Adipocyte (in vitro differentiated cells): ENCODE results near the gene DPP3.

Source experiments
- DNase-seq: peaks from one replicate; pipeline ENCODE4 v3.0.0-alpha.2; 2015; ENCODE audit warnings: low read depth
- H3K27me3 ChIP-seq: replicated peaks from 2 replicates; pipeline ENCODE4 v1.7.0; 2013; ENCODE audit warnings: mild to moderate bottlenecking, low read length, moderate library complexity; ENCODE audit not compliant: control insufficient read depth, insufficient read depth
- H3K36me3 ChIP-seq: 2 replicates; pipeline ENCODE4 v1.7.0; 2013; ENCODE audit warnings: low read length, mild to moderate bottlenecking, moderate library complexity; ENCODE audit not compliant: control insufficient read depth, insufficient read depth, severe bottlenecking
- H3K4me1 ChIP-seq: 2 replicates; pipeline ENCODE4 v1.7.0; 2013; ENCODE audit warnings: mild to moderate bottlenecking, low read length, moderate library complexity; ENCODE audit not compliant: control insufficient read depth, insufficient read depth
- H3K4me3 ChIP-seq: 2 replicates; pipeline ENCODE4 v1.7.0; 2013; ENCODE audit warnings: mild to moderate bottlenecking, low read length, moderate library complexity
- H3K9ac ChIP-seq: 2 replicates; pipeline ENCODE4 v1.7.0; 2013; ENCODE audit warnings: mild to moderate bottlenecking, low read length, moderate library complexity
- H3K9me3 ChIP-seq: 2 replicates; pipeline ENCODE4 v1.7.0; 2013; ENCODE audit warnings: mild to moderate bottlenecking, low read length, moderate library complexity; ENCODE audit not compliant: control insufficient read depth

Gene DPP3

GRCh38 chr11:66473608-66474515, 6.4 kb upstream of the DPP3 start:
- Histone ChIP-seq H3K4me1 (peaks cover 4% of the 10 kb centered on the region), H3K27me3 (no peaks in the 10 kb centered on the region), H3K4me3 (no peak overlapping the region), H3K36me3 (peaks cover 13% of the 10 kb centered on the region), H3K9ac (no peak overlapping the region), H3K9me3 (no peaks in the 10 kb centered on the region)
- no peak for DNase-seq

GRCh38 chr11:66475349-66476172, 4.7 kb upstream of the DPP3 start:
- Histone ChIP-seq H3K4me1 (peaks cover 12% of the 10 kb centered on the region), H3K9ac (no peak overlapping the region), H3K9me3 (no peaks in the 10 kb centered on the region), H3K27me3 (no peaks in the 10 kb centered on the region), H3K36me3 (peaks cover 13% of the 10 kb centered on the region), H3K4me3 (no peak overlapping the region)
- DNase-seq, result no peak

DNA sequence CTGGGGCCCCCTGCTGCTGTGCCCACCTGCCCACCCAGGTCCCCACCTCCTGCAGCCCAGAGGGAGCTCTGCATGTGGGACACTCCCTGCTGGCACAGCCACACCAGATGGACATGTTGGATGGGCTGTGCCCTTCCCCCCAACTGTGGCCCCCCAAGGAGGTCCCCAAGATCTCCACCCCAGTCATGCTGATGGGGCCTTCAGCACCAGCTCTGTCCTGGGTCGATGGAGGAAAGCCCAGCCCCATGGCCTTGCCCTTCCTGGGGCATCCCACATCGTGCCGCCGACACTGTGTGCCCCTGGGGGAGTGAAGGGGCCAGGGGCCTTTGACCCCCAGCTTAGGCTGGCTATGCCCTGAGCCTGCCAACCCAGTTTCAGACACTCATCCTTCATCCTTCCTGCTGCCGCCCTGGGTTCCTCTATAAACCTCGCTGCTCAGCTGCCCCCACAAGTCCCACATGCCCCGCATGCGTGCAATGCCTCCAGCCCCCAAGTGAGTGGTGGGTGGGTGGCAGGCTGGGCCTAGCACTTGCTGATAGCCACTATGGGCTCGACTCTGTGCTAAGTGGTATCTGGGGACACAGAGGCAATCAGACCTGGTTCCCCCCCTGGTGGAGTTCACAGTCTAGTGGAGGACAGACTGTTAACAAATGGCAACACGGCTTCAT, 3.9 kb upstream of the DPP3 start:
- DNase-seq, result no peak
- peaks cover 19% of the 10 kb centered on the region for H3K4me1 ChIP-seq
- H3K36me3 ChIP-seq, result peaks cover 13% of the 10 kb centered on the region
- no peaks in the 10 kb centered on the region for H3K9me3 ChIP-seq
- no peak overlapping the region for H3K9ac ChIP-seq
- H3K4me3 ChIP-seq, result no peak overlapping the region
- no peaks in the 10 kb centered on the region for H3K27me3 ChIP-seq

- no peaks in the 10 kb centered on the region for H3K27me3 ChIP-seq
- no peak overlapping the region for H3K9ac ChIP-seq
- H3K9me3 ChIP-seq, result no peaks in the 10 kb centered on the region
- H3K4me3 ChIP-seq, result no peak overlapping the region
- peaks cover 19% of the 10 kb centered on the region for H3K4me1 ChIP-seq
- DNase-seq, result no peak
- peaks cover 13% of the 10 kb centered on the region for H3K36me3 ChIP-seq
Observed at GRCh38 chr11:66476841-66477251, 3.4 kb upstream of the DPP3 start.

- no peaks in the 10 kb centered on the region for H3K9me3 ChIP-seq
- DNase-seq, result no peak
Observed at GRCh38 chr11:66477263-66478201, 2.7 kb upstream of the DPP3 start.

DNA sequence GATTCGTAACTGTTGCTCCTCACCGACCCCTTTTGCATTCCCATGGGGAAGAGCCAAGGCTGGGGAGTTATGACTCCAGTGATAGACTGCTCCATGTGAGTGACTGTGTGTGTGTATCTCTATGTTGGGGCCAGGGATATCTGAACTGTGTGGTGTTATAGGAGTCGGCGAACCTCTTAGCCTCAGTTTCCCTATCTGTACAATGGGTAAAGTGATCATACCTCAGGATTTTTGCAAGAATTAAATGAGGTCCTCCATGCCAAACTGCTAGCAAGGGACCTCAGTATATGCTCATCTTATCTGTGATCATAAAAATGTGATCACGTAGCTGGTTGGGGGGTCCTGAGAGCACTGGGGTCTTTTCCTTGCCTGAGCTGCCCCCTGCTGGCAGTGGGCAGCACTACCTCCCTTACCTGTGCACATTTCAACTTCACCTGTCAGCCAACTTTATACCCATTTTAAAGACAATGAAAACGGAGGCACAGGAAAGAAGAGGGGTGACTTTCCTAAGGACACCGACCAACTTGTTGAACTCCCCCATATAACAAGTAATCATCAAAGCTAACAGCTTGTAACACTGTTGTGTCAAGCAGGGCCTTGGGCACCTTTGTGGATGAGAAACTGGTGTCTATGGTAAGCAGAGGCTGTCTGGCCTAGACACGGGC, 1.4 kb upstream of the DPP3 start:
- Histone ChIP-seq H3K4me1 (peaks cover 19% of the 10 kb centered on the region), H3K9me3 (no peaks in the 10 kb centered on the region), H3K36me3 (peaks cover 11% of the 10 kb centered on the region), H3K27me3 (no peaks in the 10 kb centered on the region), H3K4me3 (peak overlapping the region; percentile 92), H3K9ac (peak overlapping the region; percentile 99)
- DNase-seq, result peak; percentile 30

More at GRCh38 chr11:66477263-66478201, 2.7 kb upstream of the DPP3 start:
- Histone ChIP-seq H3K36me3 (peaks cover 9% of the 10 kb centered on the region), H3K4me1 (peaks cover 19% of the 10 kb centered on the region), H3K27me3 (no peaks in the 10 kb centered on the region), H3K4me3 (no peak overlapping the region), H3K9ac (no peak overlapping the region)

GRCh38 chr11:66479394-66480116, 679 bp upstream of the DPP3 start:
- DNase-seq, result peak; percentile 72
- Histone ChIP-seq H3K4me3 (peak overlapping the region; percentile 92), H3K36me3 (peaks cover 7% of the 10 kb centered on the region)

GRCh38 chr11:66484806-66485380, 4.7 kb downstream of the DPP3 start:
- Histone ChIP-seq H3K9me3 (no peaks in the 10 kb centered on the region), H3K4me1 (peaks cover 7% of the 10 kb centered on the region), H3K36me3 (peaks cover 55% of the 10 kb centered on the region), H3K27me3 (no peaks in the 10 kb centered on the region), H3K4me3 (no peak overlapping the region), H3K9ac (no peak overlapping the region)
- no peak for DNase-seq

More at GRCh38 chr11:66479394-66480116, 679 bp upstream of the DPP3 start:
- no peaks in the 10 kb centered on the region for H3K9me3 ChIP-seq
- H3K27me3 ChIP-seq, result no peaks in the 10 kb centered on the region
- peak overlapping the region; percentile 99 for H3K9ac ChIP-seq
- peaks cover 19% of the 10 kb centered on the region for H3K4me1 ChIP-seq

GRCh38 chr11:66488957-66489356, 8.7 kb downstream of the DPP3 start:
- H3K27me3 ChIP-seq, result no peaks in the 10 kb centered on the region
- DNase-seq, result no peak
- no peak overlapping the region for H3K4me3 ChIP-seq
- H3K9me3 ChIP-seq, result no peaks in the 10 kb centered on the region
- H3K36me3 ChIP-seq, result peaks cover 79% of the 10 kb centered on the region
- no peaks in the 10 kb centered on the region for H3K4me1 ChIP-seq
- H3K9ac ChIP-seq, result no peak overlapping the region
